WTC11 (cell line): ENCODE measurements around the gene ENAH. TPM values are rescaled to one million over a fixed set of nuclear protein-coding genes. Genes with fewer than 3 reads are reported as not detected.

Source experiments
- ATAC-seq: fragments of 200-7000 bp; cut with Tn5 transposase; 2 replicates; pipeline ENCODE4 v1.10.0; 2021; ENCODE audit warnings: mild to moderate bottlenecking, moderate library complexity
- CTCF ChIA-PET: fragments of 300-600 bp; sonication (Branson Sonifier 250); formaldehyde crosslinking; loops from one replicate; lab custom pipeline; 2021; ENCODE audit warnings: antibody characterized with exemption; lab: Charles Lee
- POLR2A ChIA-PET: fragments of 350-600 bp; sonication (Branson Sonifier 250); formaldehyde crosslinking; loops from one replicate; lab custom pipeline; 2021; ENCODE audit warnings: antibody characterized with exemption; lab: Charles Lee
- DNase-seq: peaks from one replicate; pipeline ENCODE4 v3.0.0; 2021; ENCODE audit warnings: low spot score
- H3K27ac Mint-ChIP-seq: 2 replicates; pipeline ENCODE4 v1.8.0; 2021; ENCODE audit warnings: mixed read lengths
- H3K27me3 Mint-ChIP-seq: 2 replicates; pipeline ENCODE4 v1.8.0; 2021; ENCODE audit warnings: low read depth, mild to moderate bottlenecking, moderate library complexity, mixed read lengths
- H3K36me3 Mint-ChIP-seq: 2 replicates; pipeline ENCODE4 v1.8.0; 2021; ENCODE audit warnings: mixed read lengths
- H3K4me1 Mint-ChIP-seq: 2 replicates; pipeline ENCODE4 v1.8.0; 2022; ENCODE audit warnings: mixed read lengths
- H3K4me3 Mint-ChIP-seq: 2 replicates; pipeline ENCODE4 v1.8.0; 2021; ENCODE audit warnings: mild to moderate bottlenecking, moderate library complexity, mixed read lengths
- H3K9me3 Mint-ChIP-seq: 2 replicates; pipeline ENCODE4 v1.8.0; 2021; ENCODE audit warnings: mixed read lengths
- ATF3 ChIP-seq: sonication (generic); formaldehyde crosslinking; conservative IDR thresholded peaks from 2 replicates; pipeline ENCODE4 v1.8.1; 2022; ENCODE audit warnings: mild to moderate bottlenecking, missing genetic modification reagents
- E2F5 ChIP-seq: sonication (generic); formaldehyde crosslinking; IDR thresholded peaks from 2 replicates; pipeline ENCODE4 v1.8.1; 2022; ENCODE audit warnings: mild to moderate bottlenecking, moderate library complexity, missing genetic modification reagents
- ELF4 ChIP-seq: sonication (generic); formaldehyde crosslinking; IDR thresholded peaks from 2 replicates; pipeline ENCODE4 v1.8.1; 2022; ENCODE audit warnings: low read depth, mild to moderate bottlenecking, moderate library complexity, missing genetic modification reagents
- ETV6 ChIP-seq: sonication (generic); formaldehyde crosslinking; IDR thresholded peaks from 2 replicates; pipeline ENCODE4 v1.8.1; 2022; ENCODE audit warnings: mild to moderate bottlenecking, missing genetic modification reagents
- FOXP1 ChIP-seq: sonication (generic); formaldehyde crosslinking; IDR thresholded peaks from 2 replicates; pipeline ENCODE4 v1.8.0; 2022; ENCODE audit warnings: missing genetic modification reagents, mild to moderate bottlenecking, moderate library complexity, borderline replicate concordance
- GRHL2 ChIP-seq: fragments of 250-450 bp; sonication (Bioruptor Pico); IDR thresholded peaks from 2 replicates; pipeline ENCODE4 v1.8.0; 2022; ENCODE audit warnings: mild to moderate bottlenecking, moderate library complexity; ENCODE audit not compliant: insufficient replicate concordance, severe bottlenecking
- HMGA2 ChIP-seq: fragments of 250-450 bp; sonication (Bioruptor Pico); IDR thresholded peaks from 2 replicates; pipeline ENCODE4 v1.4.0; 2021; ENCODE audit warnings: mild to moderate bottlenecking, moderate library complexity
- IRF1 ChIP-seq: sonication (generic); formaldehyde crosslinking; IDR thresholded peaks from 2 replicates; pipeline ENCODE4 v1.8.0; 2023; ENCODE audit warnings: missing genetic modification reagents
- IRF2 ChIP-seq: sonication (generic); formaldehyde crosslinking; IDR thresholded peaks from 2 replicates; pipeline ENCODE4 v1.8.0; 2022; ENCODE audit warnings: low read depth, missing genetic modification reagents, borderline replicate concordance
- KAT7 ChIP-seq: sonication (generic); formaldehyde crosslinking; IDR thresholded peaks from 2 replicates; pipeline ENCODE4 v1.8.1; 2023; ENCODE audit warnings: missing genetic modification reagents, mild to moderate bottlenecking, borderline replicate concordance
- MXD4 ChIP-seq: fragments of 250-450 bp; sonication (Bioruptor Pico); IDR thresholded peaks from 2 replicates; pipeline ENCODE4 v1.8.0; 2021; ENCODE audit warnings: mild to moderate bottlenecking, moderate library complexity, borderline replicate concordance
- MYBL2 ChIP-seq: sonication (generic); formaldehyde crosslinking; IDR thresholded peaks from 2 replicates; pipeline ENCODE4 v1.8.1; 2023; ENCODE audit warnings: mild to moderate bottlenecking, moderate library complexity, missing genetic modification reagents
- NFATC4 ChIP-seq: fragments of 250-450 bp; sonication (Bioruptor Pico); IDR thresholded peaks from 2 replicates; pipeline ENCODE4 v1.9.0; 2021; ENCODE audit warnings: mild to moderate bottlenecking
- NR2C2 ChIP-seq: sonication (generic); formaldehyde crosslinking; IDR thresholded peaks from 2 replicates; pipeline ENCODE4 v1.8.0; 2022; ENCODE audit warnings: mild to moderate bottlenecking, missing genetic modification reagents
- NR3C1 ChIP-seq: sonication (generic); formaldehyde crosslinking; conservative IDR thresholded peaks from 2 replicates; pipeline ENCODE4 v1.8.1; 2023; ENCODE audit warnings: low read depth, mild to moderate bottlenecking, missing genetic modification reagents
- PRRX2 ChIP-seq: fragments of 250-450 bp; sonication (Bioruptor Pico); IDR thresholded peaks from 2 replicates; pipeline ENCODE4 v1.8.0; 2021; ENCODE audit warnings: mild to moderate bottlenecking
- RORB ChIP-seq: fragments of 250-450 bp; sonication (Bioruptor Pico); IDR thresholded peaks from 2 replicates; pipeline ENCODE4 v1.9.0; 2021; ENCODE audit warnings: mild to moderate bottlenecking
- TEAD4 ChIP-seq: sonication (generic); formaldehyde crosslinking; IDR thresholded peaks from 2 replicates; pipeline ENCODE4 v1.8.0; 2022; ENCODE audit warnings: mild to moderate bottlenecking, missing genetic modification reagents
- ZNF219 ChIP-seq: sonication (generic); formaldehyde crosslinking; IDR thresholded peaks from 2 replicates; pipeline ENCODE4 v1.8.0; 2023; ENCODE audit warnings: missing genetic modification reagents, mild to moderate bottlenecking, borderline replicate concordance
- ZNF232 ChIP-seq: sonication (generic); formaldehyde crosslinking; IDR thresholded peaks from 2 replicates; pipeline ENCODE4 v1.8.0; 2022; ENCODE audit warnings: mild to moderate bottlenecking, missing genetic modification reagents
- ZNF416 ChIP-seq: fragments of 250-450 bp; sonication (Bioruptor Pico); IDR thresholded peaks from 2 replicates; pipeline ENCODE4 v1.9.0; 2021; ENCODE audit warnings: mild to moderate bottlenecking, inconsistent platforms
- ZNF425 ChIP-seq: fragments of 250-450 bp; sonication (Bioruptor Pico); conservative IDR thresholded peaks from 2 replicates; pipeline ENCODE4 v1.9.0; 2021; ENCODE audit warnings: mild to moderate bottlenecking
- ZNF671 ChIP-seq: fragments of 250-450 bp; sonication (Bioruptor Pico); IDR thresholded peaks from 2 replicates; pipeline ENCODE4 v1.8.0; 2021; ENCODE audit warnings: mild to moderate bottlenecking
- ZSCAN18 ChIP-seq: fragments of 250-450 bp; sonication (Bioruptor Pico); IDR thresholded peaks from 2 replicates; pipeline ENCODE4 v2.1.2; 2022; ENCODE audit warnings: mild to moderate bottlenecking, moderate library complexity
- total RNA-seq: library from RNA; stranded (reverse); gene quantifications from 3 replicates; pipeline ENCODE4 v1.2.3, GENCODE V29; 2021
- TF ChIP-seq, protein P1 (sequence below): sonication (generic); formaldehyde crosslinking; IDR thresholded peaks from 2 replicates; pipeline ENCODE4 v1.8.1; 2023; ENCODE audit warnings: mild to moderate bottlenecking, moderate library complexity, missing genetic modification reagents
- TF ChIP-seq, protein P2 (sequence below): fragments of 250-450 bp; sonication (Bioruptor Pico); IDR thresholded peaks from 2 replicates; pipeline ENCODE4 v1.9.0; 2021; ENCODE audit warnings: moderate library complexity, mild to moderate bottlenecking, inconsistent platforms, borderline replicate concordance
- TF ChIP-seq, protein P3 (sequence below): sonication (generic); formaldehyde crosslinking; IDR thresholded peaks from 2 replicates; pipeline ENCODE4 v1.8.0; 2023; ENCODE audit warnings: mild to moderate bottlenecking, missing genetic modification reagents

Gene ENAH
- total RNA-seq, 1 experiment from 2014 or later: 227 TPM

GRCh38 chr1:225567789-225568188 lies 85.1 kb downstream of the ENAH start:
- ATAC-seq: peak; percentile 72
- TF ChIP-seq ZNF232 (no peak), E2F5 (CRISPR knock-in tag) (no peak), KAT7 (CRISPR knock-in tag) (no peak), ZNF219 (CRISPR knock-in tag) (no peak), ZNF425 (CRISPR knock-in tag) (no peak), ATF3 (CRISPR knock-in tag) (no peak), ZNF671 (no peak), RORB (no peak), MXD4 (CRISPR knock-in tag) (no peak), FOXP1 (CRISPR knock-in tag) (no peak), HMGA2 (CRISPR knock-in tag) (no peak), ZSCAN18 (CRISPR knock-in tag) (no peak)
- TF ChIP-seq, protein P1, sequence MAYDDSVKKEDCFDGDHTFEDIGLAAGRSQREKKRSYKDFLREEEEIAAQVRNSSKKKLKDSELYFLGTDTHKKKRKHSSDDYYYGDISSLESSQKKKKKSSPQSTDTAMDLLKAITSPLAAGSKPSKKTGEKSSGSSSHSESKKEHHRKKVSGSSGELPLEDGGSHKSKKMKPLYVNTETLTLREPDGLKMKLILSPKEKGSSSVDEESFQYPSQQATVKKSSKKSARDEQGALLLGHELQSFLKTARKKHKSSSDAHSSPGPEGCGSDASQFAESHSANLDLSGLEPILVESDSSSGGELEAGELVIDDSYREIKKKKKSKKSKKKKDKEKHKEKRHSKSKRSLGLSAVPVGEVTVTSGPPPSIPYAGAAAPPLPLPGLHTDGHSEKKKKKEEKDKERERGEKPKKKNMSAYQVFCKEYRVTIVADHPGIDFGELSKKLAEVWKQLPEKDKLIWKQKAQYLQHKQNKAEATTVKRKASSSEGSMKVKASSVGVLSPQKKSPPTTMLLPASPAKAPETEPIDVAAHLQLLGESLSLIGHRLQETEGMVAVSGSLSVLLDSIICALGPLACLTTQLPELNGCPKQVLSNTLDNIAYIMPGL: no peak
- TF ChIP-seq, protein P2, sequence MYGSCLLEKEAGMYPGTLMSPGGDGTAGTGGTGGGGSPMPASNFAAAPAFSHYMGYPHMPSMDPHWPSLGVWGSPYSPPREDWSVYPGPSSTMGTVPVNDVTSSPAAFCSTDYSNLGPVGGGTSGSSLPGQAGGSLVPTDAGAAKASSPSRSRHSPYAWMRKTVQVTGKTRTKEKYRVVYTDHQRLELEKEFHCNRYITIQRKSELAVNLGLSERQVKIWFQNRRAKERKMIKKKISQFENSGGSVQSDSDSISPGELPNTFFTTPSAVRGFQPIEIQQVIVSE: no peak
- no peak for DNase-seq
- H3K36me3 Mint-ChIP-seq: peaks cover 16% of the 10 kb centered on the region
- peak overlapping the region; percentile 21 for H3K27ac Mint-ChIP-seq
- CTCF ChIA-PET: no interaction called here
- peaks cover 45% of the 10 kb centered on the region for H3K4me1 Mint-ChIP-seq
- no peaks in the 10 kb centered on the region for H3K27me3 Mint-ChIP-seq
- H3K9me3 Mint-ChIP-seq: no peaks in the 10 kb centered on the region
- H3K4me3 Mint-ChIP-seq: no peak overlapping the region
- POLR2A ChIA-PET: no interaction called here

DNA sequence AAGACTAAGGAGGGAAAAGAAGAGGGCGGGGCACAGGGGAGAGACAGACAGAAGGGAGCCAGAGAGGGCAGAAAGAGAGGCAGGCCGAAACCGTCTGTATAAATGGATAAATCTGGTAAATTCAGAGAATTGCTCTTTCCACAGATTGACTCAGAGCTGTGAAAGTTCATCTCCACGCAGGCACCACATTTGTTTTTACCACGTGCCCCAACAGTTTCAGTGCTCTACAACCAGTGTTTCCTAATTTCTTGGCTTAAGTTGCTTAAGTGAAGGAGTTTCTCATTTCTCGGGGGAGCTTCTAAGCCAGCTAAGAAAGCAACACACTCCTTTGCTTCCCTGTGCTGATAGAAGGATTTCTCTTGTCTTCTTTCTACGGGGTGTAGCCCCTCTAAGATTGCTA lies 87.1 kb downstream of the ENAH start:
- CTCF ChIA-PET: interaction anchor here (0.8 kb wide), 1 partner anchor 91 kb away, joined by 3 read pairs; no protein-coding TSS in a partner anchor
- no peak for DNase-seq
- Mint-ChIP-seq H3K27ac (peak overlapping the region; percentile 93), H3K9me3 (no peaks in the 10 kb centered on the region), H3K27me3 (no peaks in the 10 kb centered on the region), H3K4me3 (no peak overlapping the region), H3K4me1 (peaks cover 33% of the 10 kb centered on the region), H3K36me3 (peaks cover 21% of the 10 kb centered on the region)
- POLR2A ChIA-PET: no interaction called here
- no peak for ATAC-seq
- TF ChIP-seq ZNF416 (CRISPR knock-in tag): no peak
- TF ChIP-seq IRF2 (CRISPR knock-in tag): no peak
- no peak for TF ChIP-seq HMGA2 (CRISPR knock-in tag)
- TF ChIP-seq GRHL2: no peak
- no peak for TF ChIP-seq PRRX2
- TF ChIP-seq, protein P3, sequence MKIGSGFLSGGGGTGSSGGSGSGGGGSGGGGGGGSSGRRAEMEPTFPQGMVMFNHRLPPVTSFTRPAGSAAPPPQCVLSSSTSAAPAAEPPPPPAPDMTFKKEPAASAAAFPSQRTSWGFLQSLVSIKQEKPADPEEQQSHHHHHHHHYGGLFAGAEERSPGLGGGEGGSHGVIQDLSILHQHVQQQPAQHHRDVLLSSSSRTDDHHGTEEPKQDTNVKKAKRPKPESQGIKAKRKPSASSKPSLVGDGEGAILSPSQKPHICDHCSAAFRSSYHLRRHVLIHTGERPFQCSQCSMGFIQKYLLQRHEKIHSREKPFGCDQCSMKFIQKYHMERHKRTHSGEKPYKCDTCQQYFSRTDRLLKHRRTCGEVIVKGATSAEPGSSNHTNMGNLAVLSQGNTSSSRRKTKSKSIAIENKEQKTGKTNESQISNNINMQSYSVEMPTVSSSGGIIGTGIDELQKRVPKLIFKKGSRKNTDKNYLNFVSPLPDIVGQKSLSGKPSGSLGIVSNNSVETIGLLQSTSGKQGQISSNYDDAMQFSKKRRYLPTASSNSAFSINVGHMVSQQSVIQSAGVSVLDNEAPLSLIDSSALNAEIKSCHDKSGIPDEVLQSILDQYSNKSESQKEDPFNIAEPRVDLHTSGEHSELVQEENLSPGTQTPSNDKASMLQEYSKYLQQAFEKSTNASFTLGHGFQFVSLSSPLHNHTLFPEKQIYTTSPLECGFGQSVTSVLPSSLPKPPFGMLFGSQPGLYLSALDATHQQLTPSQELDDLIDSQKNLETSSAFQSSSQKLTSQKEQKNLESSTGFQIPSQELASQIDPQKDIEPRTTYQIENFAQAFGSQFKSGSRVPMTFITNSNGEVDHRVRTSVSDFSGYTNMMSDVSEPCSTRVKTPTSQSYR: no peak
- no peak for TF ChIP-seq TEAD4
- no peak for TF ChIP-seq NR3C1 (CRISPR knock-in tag)
- no peak for TF ChIP-seq NFATC4 (CRISPR knock-in tag)
- no peak for TF ChIP-seq ETV6 (CRISPR knock-in tag)
- TF ChIP-seq NR2C2 (CRISPR knock-in tag): no peak
- TF ChIP-seq RORB: no peak
- TF ChIP-seq IRF1: no peak
- TF ChIP-seq ELF4: no peak
- no peak for TF ChIP-seq MYBL2 (CRISPR knock-in tag)
